Chondrocyte (in vitro differentiated cells): ENCODE results near the gene ATF1. TPM values are rescaled to one million over a fixed set of nuclear protein-coding genes. Genes with fewer than 3 reads are reported as not detected.

Experiments used
- DNase-seq: peaks from one replicate; pipeline ENCODE4 v3.0.0; 2021; ENCODE audit warnings: mixed read lengths, low spot score
- H3K27ac Mint-ChIP-seq: one replicate; pipeline ENCODE4 v1.8.0; 2021; ENCODE audit warnings: mild to moderate bottlenecking, moderate library complexity, mixed read lengths; ENCODE audit not compliant: unreplicated experiment
- H3K27me3 Mint-ChIP-seq: 2 replicates; pipeline ENCODE4 v1.8.0; 2021; ENCODE audit warnings: low read depth, mixed read lengths
- H3K36me3 Mint-ChIP-seq: 2 replicates; pipeline ENCODE4 v1.8.0; 2021; ENCODE audit warnings: low read depth, mixed read lengths
- H3K4me1 Mint-ChIP-seq: 2 replicates; pipeline ENCODE4 v1.8.0; 2021; ENCODE audit warnings: low read depth, mild to moderate bottlenecking, mixed read lengths
- H3K4me3 Mint-ChIP-seq: one replicate; pipeline ENCODE4 v1.8.0; 2021; ENCODE audit warnings: mild to moderate bottlenecking, moderate library complexity, mixed read lengths; ENCODE audit not compliant: unreplicated experiment
- H3K9me3 Mint-ChIP-seq: 2 replicates; pipeline ENCODE4 v1.8.0; 2021; ENCODE audit warnings: low read depth, mixed read lengths
- CTCF ChIP-seq: fragments of 200-600 bp; sonication (generic); IDR thresholded peaks from 2 replicates; pipeline ENCODE4 v1.5.0; 2021; ENCODE audit warnings: antibody characterized with exemption, mild to moderate bottlenecking, moderate library complexity
- long read RNA-seq: library from polyadenylated mRNA; stranded (forward); transcript quantifications from one replicate; pipeline ENCODE4 v2.0.0, GENCODE V29; 2021
- total RNA-seq: library from RNA; stranded (reverse); gene quantifications from 3 replicates; pipeline ENCODE4 v1.2.1, GENCODE V29; 2021

Gene ATF1
- 18.8 to 22.6 TPM (median 22.3 TPM) in 3 replicates for total RNA-seq
- long read RNA-seq, transcript ATF1-201 (7 exons, 2,181 nt): major isoform, 11 of 12 reads
- long read RNA-seq, partial matches to known transcripts: 0 of 12 reads
- long read RNA-seq, other reads (novel, unspliced or antisense): 1 of 12 reads

- Mint-ChIP-seq H3K4me1 (peaks cover 31% of the 10 kb centered on the region), H3K9me3 (no peaks in the 10 kb centered on the region), H3K27ac (peak within 1 kb of the TSS; percentile 97), H3K27me3 (no peaks in the 10 kb centered on the region), H3K4me3 (peak within 1 kb of the TSS; percentile 91), H3K36me3 (no peaks in the 10 kb centered on the region)
- DNase-seq: peak; percentile 96
- TF ChIP-seq CTCF: no peak
Measured at GRCh38 chr12:50763639-50764285, at the start of gene ATF1. ATF1 (plus strand) TSS chr12:50764101; CDS start chr12:50780146, 16,045 bp downstream.

- H3K4me1 Mint-ChIP-seq: peaks cover 23% of the 10 kb centered on the region
- DNase-seq: no peak
- H3K9me3 Mint-ChIP-seq: no peaks in the 10 kb centered on the region
- H3K27ac Mint-ChIP-seq: peak overlapping the region; percentile 50
- no peak overlapping the region for H3K4me3 Mint-ChIP-seq
- H3K27me3 Mint-ChIP-seq: no peaks in the 10 kb centered on the region
- TF ChIP-seq CTCF: no peak
- H3K36me3 Mint-ChIP-seq: peaks cover 13% of the 10 kb centered on the region
Measured at GRCh38 chr12:50715174-50715573, 48.7 kb upstream of the ATF1 start.

GRCh38 chr12:50718760-50719159 lies 45.1 kb upstream of the ATF1 start:
- Mint-ChIP-seq H3K9me3 (no peaks in the 10 kb centered on the region), H3K36me3 (peaks cover 25% of the 10 kb centered on the region), H3K4me3 (no peak overlapping the region), H3K27ac (no peak overlapping the region), H3K27me3 (no peaks in the 10 kb centered on the region), H3K4me1 (peaks cover 18% of the 10 kb centered on the region)
- no peak for TF ChIP-seq CTCF
- DNase-seq: no peak

- H3K27ac Mint-ChIP-seq: no peak overlapping the region
- peaks cover 27% of the 10 kb centered on the region for H3K36me3 Mint-ChIP-seq
- H3K27me3 Mint-ChIP-seq: no peaks in the 10 kb centered on the region
Measured at GRCh38 chr12:50720085-50720484, 43.8 kb upstream of the ATF1 start.

GRCh38 chr12:50720501-50720900 lies 43.4 kb upstream of the ATF1 start:
- peaks cover 15% of the 10 kb centered on the region for H3K4me1 Mint-ChIP-seq
- no peaks in the 10 kb centered on the region for H3K27me3 Mint-ChIP-seq
- no peak overlapping the region for H3K27ac Mint-ChIP-seq
- peaks cover 25% of the 10 kb centered on the region for H3K36me3 Mint-ChIP-seq
- no peak overlapping the region for H3K4me3 Mint-ChIP-seq
- DNase-seq: no peak
- no peak for TF ChIP-seq CTCF
- H3K9me3 Mint-ChIP-seq: no peaks in the 10 kb centered on the region

More at GRCh38 chr12:50720085-50720484, 43.8 kb upstream of the ATF1 start:
- Mint-ChIP-seq H3K4me3 (no peak overlapping the region), H3K9me3 (no peaks in the 10 kb centered on the region), H3K4me1 (peaks cover 15% of the 10 kb centered on the region)
- no peak for TF ChIP-seq CTCF
- DNase-seq: no peak
